Measurements from ENCODE around the gene HELB. TPM values are rescaled to one million over a fixed set of nuclear protein-coding genes. Genes with fewer than 3 reads are reported as not detected.

The HELB gene
- total and polyA plus RNA-seq, 2 donors (not counting 3 experiments of a cell fraction or from before 2014, with no cell fraction given): 0.75 to 4.0 TPM

- H3K9me1 ChIP-seq (replicated peaks; ENCODE audit: control insufficient read depth, extremely low read depth, insufficient read depth, low read length): no peaks in the 10 kb centered on the region
- no peak overlapping the region for H2AFZ ChIP-seq (ENCODE audit: low read depth, low read length)
- H3K27ac ChIP-seq (ENCODE audit: insufficient read depth, low read depth, low read length): no peak overlapping the region
- ChIA-PET CTCF (no interaction called here), POLR2A (no interaction called here)
- no peaks in the 10 kb centered on the region for H3K36me3 ChIP-seq (ENCODE audit: control insufficient read depth in 2 of 2, extremely low read depth in 1 of 2, insufficient read depth in 2 of 2, low read length in 2 of 2)
- H3K4me1 ChIP-seq (ENCODE audit: control insufficient read depth, extremely low read depth, insufficient read depth, low read length): no peaks in the 10 kb centered on the region
- no peak overlapping the region for H3K4me2 ChIP-seq (ENCODE audit: insufficient read depth, low read length)
- H3K9ac ChIP-seq (replicated peaks; ENCODE audit: extremely low read depth, insufficient read depth, low read length): no peak overlapping the region
- BruUV-seq (replicated peaks): no TSS peak
- peaks cover 0 to under 1% of the 10 kb centered on the region in 2 experiments for H3K27me3 ChIP-seq (ENCODE audit: control insufficient read depth in 2 of 2, insufficient read depth in 2 of 2, low read length in 2 of 2)
- no peaks in the 10 kb centered on the region for H4K20me1 ChIP-seq (replicated peaks; ENCODE audit: control insufficient read depth, extremely low read depth, insufficient read depth, low read length)
- no peaks in the 10 kb centered on the region for H3K9me3 ChIP-seq (replicated peaks; ENCODE audit: control insufficient read depth, insufficient read depth, low read length)
- no peaks in the 10 kb centered on the region for H3K79me2 ChIP-seq (ENCODE audit: control insufficient read depth, insufficient read depth, low read length)
- no peak overlapping the region for H3K4me3 ChIP-seq (replicated peaks in 1 of 3; ENCODE audit: insufficient read depth in 1 of 3, low read depth in 1 of 3, low read length in 3 of 3)
- TF ChIP-seq MYC (IDR thresholded peaks at IDR 0.05; ENCODE audit: low read depth, low read length) (no peak), GATA2 (IDR thresholded peaks at IDR 0.05; ENCODE audit: insufficient read depth, insufficient read length, low read depth, low read length) (no peak), CTCF (IDR thresholded peaks at IDR 0.05; ENCODE audit: extremely low read depth in 1 of 2, insufficient read depth in 1 of 2, low read depth in 1 of 2, low read length in 2 of 2) (no peak), EZH2 (IDR thresholded peaks at IDR 0.05; ENCODE audit: borderline replicate concordance, low read depth, low read length, severe bottlenecking) (no peak), POLR2AphosphoS5 (IDR thresholded peaks at IDR 0.05; ENCODE audit: insufficient read depth, low read depth, low read length) (no peak), MAX (IDR thresholded peaks at IDR 0.05; ENCODE audit: insufficient read depth, insufficient read length) (no peak), JUN (IDR thresholded peaks at IDR 0.05; ENCODE audit: borderline replicate concordance, insufficient read depth, insufficient read length, low read depth) (no peak), POLR2A (IDR thresholded peaks at IDR 0.05; ENCODE audit: low read depth, low read length) (no peak), FOS (IDR thresholded peaks at IDR 0.05; ENCODE audit: borderline replicate concordance, insufficient read depth, low read length) (no peak)
- FAIRE-seq (no peak), DNase-seq (ENCODE audit: low read depth, low spot score) (no peak)
- intact Hi-C loops (cut with micrococcal nuclease) (no loop called here), dilution Hi-C loops (cut with MboI; ENCODE audit: extremely low pct_ligation_motif_present, low sequenced_read_pairs) (no loop called here)
These were observed 49.5 kb upstream of the HELB start for GRCh38 chr12:66252771-66253170.
